HG03469 (cell line): ENCODE measurements around the gene L3MBTL4.
"Not testable (repeated sequence)": the region's sequence is repeated elsewhere in the genome, so short reads cannot be mapped to it uniquely, and the experiment has no call there.

Experiments
- ATAC-seq: cut with Tn5 transposase; IDR thresholded peaks from one replicate; pipeline ENCODE4 v1.9.1; 2021; ENCODE audit warnings: mild to moderate bottlenecking, moderate library complexity, moderate number of reproducible peaks; ENCODE audit not compliant: unreplicated experiment

The L3MBTL4 gene

GRCh38 chr18:6120820-6121279, 293.9 kb downstream of the L3MBTL4 start:
- no peak for ATAC-seq

GRCh38 chr18:6119761-6120160, 294.9 kb downstream of the L3MBTL4 start:
- ATAC-seq, result no peak

GRCh38 chr18:6118080-6118479, 296.6 kb downstream of the L3MBTL4 start:
- no peak for ATAC-seq

GRCh38 chr18:6115710-6116109, 299.0 kb downstream of the L3MBTL4 start:
- no peak for ATAC-seq

- ATAC-seq, result no peak
These were observed 301.1 kb downstream of the L3MBTL4 start for GRCh38 chr18:6113650-6114049.

- ATAC-seq, result no peak
These were observed 303.0 kb downstream of the L3MBTL4 start for GRCh38 chr18:6111726-6112125.

- ATAC-seq, result no peak
These were observed 305.0 kb downstream of the L3MBTL4 start for GRCh38 chr18:6109743-6110142.

- ATAC-seq, result no peak
These were observed 306.9 kb downstream of the L3MBTL4 start for GRCh38 chr18:6107794-6108193.

- no peak for ATAC-seq
These were observed 308.5 kb downstream of the L3MBTL4 start for GRCh38 chr18:6106091-6106685.

GRCh38 chr18:6103741-6104140, 311.0 kb downstream of the L3MBTL4 start:
- no peak for ATAC-seq

- ATAC-seq, result no peak
These were observed 318.0 kb downstream of the L3MBTL4 start for GRCh38 chr18:6096730-6097129.

- peak; percentile 64 for ATAC-seq
These were observed 326.3 kb downstream of the L3MBTL4 start for GRCh38 chr18:6088432-6088831.

- no peak for ATAC-seq
These were observed 328.0 kb downstream of the L3MBTL4 start for GRCh38 chr18:6086731-6087130.

GRCh38 chr18:6079406-6079805, 335.3 kb downstream of the L3MBTL4 start:
- no peak for ATAC-seq

- ATAC-seq, result no peak
These were observed 335.8 kb downstream of the L3MBTL4 start for GRCh38 chr18:6078877-6079276.

GRCh38 chr18:6072423-6072822, 342.3 kb downstream of the L3MBTL4 start:
- ATAC-seq, result not testable (repeated sequence)

GRCh38 chr18:6069539-6069938, 345.2 kb downstream of the L3MBTL4 start:
- ATAC-seq, result no peak

GRCh38 chr18:6069103-6069502, 345.6 kb downstream of the L3MBTL4 start:
- ATAC-seq, result peak; percentile 96

- no peak for ATAC-seq
These were observed 354.6 kb downstream of the L3MBTL4 start for GRCh38 chr18:6060149-6060548.

GRCh38 chr18:6059551-6059950, 355.2 kb downstream of the L3MBTL4 start:
- no peak for ATAC-seq

- no peak for ATAC-seq
These were observed 355.8 kb downstream of the L3MBTL4 start for GRCh38 chr18:6058941-6059340.

- ATAC-seq, result no peak
These were observed 357.1 kb downstream of the L3MBTL4 start for GRCh38 chr18:6057604-6058003.
